K562 (cell line): ENCODE measurements around the gene TMEM200B. TPM values are rescaled to one million over a fixed set of nuclear protein-coding genes. Genes with fewer than 3 reads are reported as not detected.
A peak's percentile ranks its signal among the peaks of the same experiment; 100 is the strongest.

Experiments used
- CCNT2 ChIP-seq: IDR thresholded peaks from 2 replicates; pipeline ENCODE4 v1.6.1; 2011; ENCODE audit warnings: borderline replicate concordance, low read depth, mild to moderate bottlenecking, moderate library complexity, mixed read lengths, low read length; ENCODE audit not compliant: insufficient read length; ENCODE audit errors: extremely low read depth
- CUX1 ChIP-seq: fragments of 200-800 bp; sonication (Bioruptor generic); IDR thresholded peaks from 2 replicates; pipeline ENCODE4 v1.6.1; 2016; ENCODE audit warnings: missing genetic modification characterization, missing compliant biosample characterization
- FOXK2 ChIP-seq, 2 experiments: fragments of 450-650 bp; IDR thresholded peaks in 1 of 2; conservative IDR thresholded peaks in 1 of 2; 2 replicates each; pipeline ENCODE4 v1.6.1; 2016; ENCODE audit warnings: low read depth in 2 of 2, mild to moderate bottlenecking in 1 of 2
- MYC ChIP-seq, 2 experiments: fragments of 250-450 bp in 1 of 2; sonication (Bioruptor Pico) in 1 of 2; IDR thresholded peaks; 2 replicates each; pipeline versions ENCODE4 v1.5.1 to v1.6.1; 2012 to 2021; ENCODE audit warnings: low read depth in 2 of 2, borderline replicate concordance in 1 of 2, improper control_type of control experiment in 1 of 2, low read length in 1 of 2, mild to moderate bottlenecking in 1 of 2, moderate library complexity in 1 of 2
- PKNOX1 ChIP-seq: fragments of 450-650 bp; IDR thresholded peaks from 2 replicates; pipeline ENCODE4 v1.6.1; 2016
- TFE3 ChIP-seq: fragments of 450-650 bp; formaldehyde crosslinking; IDR thresholded peaks from 2 replicates; pipeline ENCODE4 v1.4.0; 2020; ENCODE audit warnings: mild to moderate bottlenecking, mixed read lengths
- ZBTB5 ChIP-seq: fragments of 450-650 bp; IDR thresholded peaks from 2 replicates; pipeline ENCODE4 v1.6.1; 2017; ENCODE audit warnings: antibody characterized with exemption
- ZBTB9 ChIP-seq: fragments of 450-650 bp; formaldehyde crosslinking; IDR thresholded peaks from 2 replicates; pipeline ENCODE4 v1.4.0; 2020; ENCODE audit warnings: mild to moderate bottlenecking, moderate library complexity
- ZNF583 ChIP-seq: fragments of 250-450 bp; sonication (Bioruptor Pico); IDR thresholded peaks from 2 replicates; pipeline ENCODE4 v1.4.0; 2020
- ZNF639 ChIP-seq, 2 experiments: fragments of 200-800 bp in 1 of 2; sonication (Bioruptor generic) in 1 of 2; sonication (generic) in 1 of 2; formaldehyde crosslinking in 1 of 2; IDR thresholded peaks in 1 of 2; conservative IDR thresholded peaks in 1 of 2; 2 replicates each; pipeline versions ENCODE4 v1.5.0 to v1.6.1; 2016 to 2020; ENCODE audit warnings: missing compliant biosample characterization in 1 of 2, missing genetic modification characterization in 1 of 2, missing genetic modification reagents in 1 of 2
- ZSCAN32 ChIP-seq: fragments of 450-650 bp; formaldehyde crosslinking; IDR thresholded peaks from 2 replicates; pipeline ENCODE4 v1.4.0; 2020; ENCODE audit warnings: mild to moderate bottlenecking, moderate library complexity
- polyA plus RNA-seq, 8 experiments: library from polyadenylated mRNA; depleted of rRNA in 4 of 8; stranded (reverse) in 5 of 8; unstranded in 3 of 8; fragments of >200 nt; fragmentation: Nextera tagmentation in 2 of 8; fragmentation: Illumina TruSeq in 1 of 8; extraction: Ambion mirVana in 2 of 8; extraction: Trizol in 1 of 8; gene quantifications; 2 replicates each; pipeline versions ENCODE4 v1.2.1 to v1.2.3, GENCODE V29; 2011 to 2014; ENCODE audit warnings: inconsistent platforms in 1 of 8, missing spikeins in 1 of 8
- total RNA-seq, 7 experiments: library from RNA; depleted of rRNA in 6 of 7; stranded (reverse); fragments of >200 nt in 6 of 7; fragmentation: Illumina TruSeq in 2 of 7; extraction: Trizol in 2 of 7; gene quantifications; 2 replicates each; pipeline versions ENCODE4 v1.2.1 to v1.2.3, GENCODE V29; 2011 to 2021; ENCODE audit warnings: low replicate concordance in 1 of 7

TMEM200B gene
- total and polyA plus RNA-seq, 9 of the 15 experiments (the other 6 are each of a cell fraction or from before 2014, with no cell fraction given), result 0.04 to 0.35 (median 0.10) TPM; not detected in 1

- no peak for TF ChIP-seq ZBTB5
- TF ChIP-seq ZSCAN32 (CRISPR knock-in tag), result no peak
- TF ChIP-seq TFE3, result no peak
- no peak for TF ChIP-seq CUX1 (CRISPR knock-in tag)
- no peak for TF ChIP-seq ZNF583 (CRISPR knock-in tag)
- TF ChIP-seq ZNF639 (CRISPR knock-in tag; conservative IDR thresholded peaks at IDR 0.05 in 1 of 2, IDR thresholded peaks at IDR 0.05 in 1 of 2), result 0 out of 4 replicates have a peak, but pooled peaks of 1 of the 2 experiments have one; percentile 28
- TF ChIP-seq PKNOX1, result 0 out of 2 replicates have a peak, but pooled peaks have one; percentile 18
- no peak for TF ChIP-seq FOXK2 (conservative IDR thresholded peaks at IDR 0.05 in 1 of 2, IDR thresholded peaks at IDR 0.05 in 1 of 2; ENCODE audit: low read depth in 2 of 2)
- TF ChIP-seq ZBTB9 (CRISPR knock-in tag), result peak; percentile 48; the same call in 1 of the 2 replicates
- no peak for TF ChIP-seq CCNT2
- no peak for TF ChIP-seq MYC (IDR thresholded peaks at IDR 0.05; ENCODE audit: low read depth, low read length)
- TF ChIP-seq MYC (CRISPR knock-in tag; IDR thresholded peaks at IDR 0.05; ENCODE audit: borderline replicate concordance, low read depth), result no peak
Measured at GRCh38 chr1:29145739-29146437, 22.2 kb upstream of the TMEM200B start (continued).
